ENCODE results near the gene KCNC1. TPM values are rescaled to one million over a fixed set of nuclear protein-coding genes. Genes with fewer than 3 reads are reported as not detected.

The KCNC1 gene
- total and polyA plus RNA-seq, 2 experiments from 2014 or later = 0.01 to 0.20 TPM

- Histone ChIP-seq H3K4me2 (no peak overlapping the region), H3K9me2 (replicated peaks; ENCODE audit: insufficient read depth) (no peaks in the 10 kb centered on the region), H3K36me3 (replicated peaks; ENCODE audit: insufficient read depth, low read depth) (no peaks in the 10 kb centered on the region), H3K79me2 (no peaks in the 10 kb centered on the region), H3K4me3 (no peak overlapping the region), H3K4me1 (ENCODE audit: insufficient read depth) (no peaks in the 10 kb centered on the region), H3K27me3 (no peaks in the 10 kb centered on the region), H3K9me3 (ENCODE audit: low read depth) (no peaks in the 10 kb centered on the region), H3K27ac (no peak overlapping the region), H4K20me1 (ENCODE audit: insufficient read depth, poor library complexity, severe bottlenecking) (no peaks in the 10 kb centered on the region), H2AFZ (no peak overlapping the region)
- no peak for DNase-seq (ENCODE audit: low spot score)
- 92% methylated on average over 4 of the region's 4 CpGs for WGBS (ENCODE audit: low lambda C conversion rate, missing lambda C conversion rate)
- no peak for TF ChIP-seq CTCF (IDR thresholded peaks at IDR 0.05; ENCODE audit: poor library complexity)
These were observed 48.2 kb downstream of the KCNC1 start for GRCh38 chr11:17782603-17783337.

DNA sequence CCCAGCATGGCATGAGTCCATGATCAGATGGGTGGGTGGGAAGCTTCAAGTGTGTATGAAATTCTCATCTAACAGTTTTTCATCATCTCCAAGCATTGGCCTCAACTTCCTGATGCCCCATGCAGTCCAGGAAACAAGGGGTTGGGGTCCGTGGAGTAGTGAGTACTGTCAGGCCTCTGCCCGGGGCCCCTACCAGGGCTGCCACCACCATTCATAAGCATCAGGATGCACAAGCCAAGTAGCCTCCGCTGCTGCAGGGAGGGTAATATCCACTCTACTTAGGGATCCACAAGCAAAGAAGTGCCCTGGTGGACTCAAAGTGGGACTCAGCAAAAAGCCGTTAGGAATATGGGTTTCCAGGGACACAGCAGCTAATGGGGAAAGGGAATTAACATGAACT is 49.3 kb downstream of the KCNC1 start:
- Histone ChIP-seq H2AFZ (no peak overlapping the region), H3K27ac (no peak overlapping the region), H3K4me2 (no peak overlapping the region), H3K9me2 (replicated peaks; ENCODE audit: insufficient read depth) (no peaks in the 10 kb centered on the region), H3K9me3 (ENCODE audit: low read depth) (no peaks in the 10 kb centered on the region), H3K4me1 (ENCODE audit: insufficient read depth) (no peaks in the 10 kb centered on the region), H3K79me2 (no peaks in the 10 kb centered on the region), H3K4me3 (no peak overlapping the region), H3K36me3 (replicated peaks; ENCODE audit: insufficient read depth, low read depth) (no peaks in the 10 kb centered on the region), H3K27me3 (no peaks in the 10 kb centered on the region), H4K20me1 (ENCODE audit: insufficient read depth, poor library complexity, severe bottlenecking) (no peaks in the 10 kb centered on the region)
- TF ChIP-seq CTCF (IDR thresholded peaks at IDR 0.05; ENCODE audit: poor library complexity) = no peak
- no peak for TF ChIP-seq EZH2 (IDR thresholded peaks at IDR 0.05; ENCODE audit: borderline replicate concordance)
- no peak for TF ChIP-seq EZH2phosphoT487 (IDR thresholded peaks at IDR 0.05; ENCODE audit: low read depth, severe bottlenecking, unreplicated experiment)
- no peak for DNase-seq (ENCODE audit: low spot score)
- 92% methylated on average over 4 of the region's 4 CpGs for WGBS (ENCODE audit: low lambda C conversion rate, missing lambda C conversion rate)

GRCh38 chr11:17786824-17787525 is 52.4 kb downstream of the KCNC1 start:
- Histone ChIP-seq H3K36me3 (replicated peaks; ENCODE audit: insufficient read depth, low read depth) (no peaks in the 10 kb centered on the region), H3K4me3 (no peak overlapping the region), H3K9me2 (replicated peaks; ENCODE audit: insufficient read depth) (no peaks in the 10 kb centered on the region), H3K9me3 (ENCODE audit: low read depth) (no peaks in the 10 kb centered on the region), H3K4me2 (no peak overlapping the region), H3K27ac (no peak overlapping the region), H3K27me3 (no peaks in the 10 kb centered on the region), H2AFZ (no peak overlapping the region), H4K20me1 (ENCODE audit: insufficient read depth, poor library complexity, severe bottlenecking) (no peaks in the 10 kb centered on the region), H3K79me2 (no peaks in the 10 kb centered on the region), H3K4me1 (ENCODE audit: insufficient read depth) (no peaks in the 10 kb centered on the region)
- TF ChIP-seq EZH2 (IDR thresholded peaks at IDR 0.05; ENCODE audit: borderline replicate concordance) (no peak), EZH2phosphoT487 (IDR thresholded peaks at IDR 0.05; ENCODE audit: low read depth, severe bottlenecking, unreplicated experiment) (no peak), CTCF (IDR thresholded peaks at IDR 0.05; ENCODE audit: poor library complexity) (no peak)
- DNase-seq (ENCODE audit: low spot score) = no peak
- 91% methylated on average over 14 of the region's 14 CpGs for WGBS (ENCODE audit: low lambda C conversion rate, missing lambda C conversion rate)
